PC-9 (cell line): Measurements from ENCODE around the gene PRICKLE2.

Source experiments
- EZH2 ChIP-seq: fragments of 200-600 bp; sonication (generic); IDR thresholded peaks from 2 replicates; pipeline ENCODE4 v1.8.0; 2017; ENCODE audit warnings: antibody characterized with exemption, low read depth
- TF ChIP-seq, protein P1 (sequence below): fragments of 200-600 bp; sonication (generic); conservative IDR thresholded peaks from 2 replicates; pipeline ENCODE4 v1.6.1; 2017; ENCODE audit warnings: mixed run types, antibody characterized with exemption, mild to moderate bottlenecking, moderate library complexity

DNA sequence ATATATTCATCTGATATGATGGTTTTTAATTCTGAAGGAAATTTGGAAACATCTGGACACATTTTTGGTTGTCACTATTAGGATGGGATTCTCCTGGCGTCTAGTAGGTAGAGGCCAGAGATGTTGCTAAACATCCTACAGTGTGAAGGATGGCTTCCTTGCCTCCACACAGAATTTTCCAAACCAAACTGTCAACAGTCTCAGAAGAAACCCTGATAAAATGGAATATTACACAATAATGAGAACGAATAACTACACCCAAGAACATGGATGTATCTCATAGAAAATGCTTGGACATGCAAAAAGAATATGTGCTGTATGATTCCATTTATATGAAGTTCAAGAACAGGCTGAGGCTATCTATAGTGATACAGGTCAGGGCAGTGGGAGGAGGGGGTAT, 122.1 kb downstream of the PRICKLE2 start:
- TF ChIP-seq, protein P1, sequence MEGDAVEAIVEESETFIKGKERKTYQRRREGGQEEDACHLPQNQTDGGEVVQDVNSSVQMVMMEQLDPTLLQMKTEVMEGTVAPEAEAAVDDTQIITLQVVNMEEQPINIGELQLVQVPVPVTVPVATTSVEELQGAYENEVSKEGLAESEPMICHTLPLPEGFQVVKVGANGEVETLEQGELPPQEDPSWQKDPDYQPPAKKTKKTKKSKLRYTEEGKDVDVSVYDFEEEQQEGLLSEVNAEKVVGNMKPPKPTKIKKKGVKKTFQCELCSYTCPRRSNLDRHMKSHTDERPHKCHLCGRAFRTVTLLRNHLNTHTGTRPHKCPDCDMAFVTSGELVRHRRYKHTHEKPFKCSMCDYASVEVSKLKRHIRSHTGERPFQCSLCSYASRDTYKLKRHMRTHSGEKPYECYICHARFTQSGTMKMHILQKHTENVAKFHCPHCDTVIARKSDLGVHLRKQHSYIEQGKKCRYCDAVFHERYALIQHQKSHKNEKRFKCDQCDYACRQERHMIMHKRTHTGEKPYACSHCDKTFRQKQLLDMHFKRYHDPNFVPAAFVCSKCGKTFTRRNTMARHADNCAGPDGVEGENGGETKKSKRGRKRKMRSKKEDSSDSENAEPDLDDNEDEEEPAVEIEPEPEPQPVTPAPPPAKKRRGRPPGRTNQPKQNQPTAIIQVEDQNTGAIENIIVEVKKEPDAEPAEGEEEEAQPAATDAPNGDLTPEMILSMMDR = no peak
- no peak for TF ChIP-seq EZH2
